HUES6 (cell line): ENCODE data around the gene MRS2.

Experiments used
- H3K27ac ChIP-seq: 2 replicates; pipeline ENCODE4 v1.7.0; 2013; ENCODE audit warnings: low read depth, mild to moderate bottlenecking, low read length, inconsistent platforms
- H3K27me3 ChIP-seq: 2 replicates; pipeline ENCODE4 v1.6.1; 2013; ENCODE audit warnings: low read length; ENCODE audit not compliant: control insufficient read depth, insufficient read depth
- H3K36me3 ChIP-seq: 2 replicates; pipeline ENCODE4 v1.6.1; 2013; ENCODE audit warnings: low read length; ENCODE audit not compliant: control insufficient read depth, insufficient read depth
- H3K4me1 ChIP-seq: 2 replicates; pipeline ENCODE4 v1.6.1; 2013; ENCODE audit warnings: low read length; ENCODE audit not compliant: control insufficient read depth, insufficient read depth
- H3K4me3 ChIP-seq: 2 replicates; pipeline ENCODE4 v1.5.1; 2013; ENCODE audit warnings: low read depth, low read length
- H3K9ac ChIP-seq: one replicate; pipeline ENCODE4 v1.6.1; 2013; ENCODE audit warnings: mild to moderate bottlenecking, low read length
- H3K9me3 ChIP-seq: 2 replicates; pipeline ENCODE4 v1.6.1; 2013; ENCODE audit warnings: low read depth, low read length; ENCODE audit not compliant: control insufficient read depth, insufficient read depth

Gene MRS2

DNA sequence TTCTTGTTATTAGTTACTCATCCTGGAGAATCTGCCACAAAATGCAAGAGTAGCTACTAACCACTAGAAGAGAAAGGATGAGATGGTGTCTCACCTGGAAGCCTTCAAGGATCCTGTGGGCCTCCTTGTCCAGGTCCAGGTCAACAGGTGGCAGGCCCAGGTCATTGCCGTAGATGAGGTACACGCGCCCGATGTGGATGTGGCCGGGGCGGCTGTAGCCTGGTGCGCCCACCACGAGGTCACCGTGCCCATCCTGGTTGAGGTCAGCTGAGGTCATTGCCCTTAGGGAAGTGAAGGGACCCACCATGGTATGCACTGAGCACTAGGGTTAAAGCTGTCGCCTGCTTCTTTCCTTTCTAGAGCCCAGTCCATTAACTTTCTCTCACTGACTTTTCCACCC, 51.2 kb downstream of the MRS2 start:
- Histone ChIP-seq H3K36me3 (no peaks in the 10 kb centered on the region), H3K27ac (no peak overlapping the region), H3K9me3 (no peaks in the 10 kb centered on the region), H3K4me3 (no peak overlapping the region), H3K4me1 (no peaks in the 10 kb centered on the region), H3K27me3 (no peaks in the 10 kb centered on the region), H3K9ac (no peak overlapping the region)

DNA sequence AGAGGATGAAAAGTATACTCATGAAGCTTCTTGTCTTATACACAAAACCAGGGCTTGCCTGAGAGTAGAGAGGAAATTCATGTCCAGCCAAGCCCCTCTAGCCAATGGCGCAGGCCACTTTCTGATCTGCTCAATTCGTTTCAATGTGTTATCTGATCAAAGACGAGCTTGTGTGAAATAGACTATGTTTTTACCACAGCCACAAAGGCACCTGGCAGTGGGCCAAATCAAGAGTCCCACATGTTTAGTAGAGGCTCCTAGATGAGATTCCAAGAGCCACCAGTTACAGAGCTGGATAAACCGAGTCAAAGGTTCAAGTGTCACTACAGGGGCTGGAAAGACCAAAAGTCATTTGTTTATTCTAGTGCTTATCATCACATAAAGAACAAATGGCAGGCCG, 51.7 kb downstream of the MRS2 start:
- Histone ChIP-seq H3K9me3 (no peaks in the 10 kb centered on the region), H3K4me3 (no peak overlapping the region), H3K9ac (no peak overlapping the region), H3K4me1 (no peaks in the 10 kb centered on the region), H3K27ac (no peak overlapping the region), H3K27me3 (no peaks in the 10 kb centered on the region), H3K36me3 (no peaks in the 10 kb centered on the region)

DNA sequence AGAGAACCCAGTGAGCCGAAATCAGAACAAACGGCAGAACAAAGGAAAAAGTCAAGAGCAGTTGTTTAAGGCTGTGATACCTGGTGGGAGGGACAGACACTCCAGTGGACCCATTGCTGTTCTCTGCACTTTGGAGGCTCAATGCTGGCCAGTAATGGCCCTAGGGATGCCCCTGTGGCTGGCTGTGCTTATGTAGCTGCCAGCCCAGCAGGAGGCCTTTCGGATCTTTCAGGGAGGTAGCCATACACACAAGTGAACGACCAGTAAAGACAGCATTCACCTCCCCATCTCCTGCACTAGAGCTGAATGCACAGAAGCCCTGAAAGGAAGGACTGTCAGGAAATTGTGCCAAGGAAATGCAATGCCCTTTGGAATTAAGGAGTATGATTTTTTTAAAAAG, 52.3 kb downstream of the MRS2 start:
- Histone ChIP-seq H3K27me3 (no peaks in the 10 kb centered on the region), H3K4me1 (no peaks in the 10 kb centered on the region), H3K36me3 (no peaks in the 10 kb centered on the region), H3K9ac (no peak overlapping the region), H3K4me3 (no peak overlapping the region), H3K27ac (no peak overlapping the region), H3K9me3 (no peaks in the 10 kb centered on the region)

DNA sequence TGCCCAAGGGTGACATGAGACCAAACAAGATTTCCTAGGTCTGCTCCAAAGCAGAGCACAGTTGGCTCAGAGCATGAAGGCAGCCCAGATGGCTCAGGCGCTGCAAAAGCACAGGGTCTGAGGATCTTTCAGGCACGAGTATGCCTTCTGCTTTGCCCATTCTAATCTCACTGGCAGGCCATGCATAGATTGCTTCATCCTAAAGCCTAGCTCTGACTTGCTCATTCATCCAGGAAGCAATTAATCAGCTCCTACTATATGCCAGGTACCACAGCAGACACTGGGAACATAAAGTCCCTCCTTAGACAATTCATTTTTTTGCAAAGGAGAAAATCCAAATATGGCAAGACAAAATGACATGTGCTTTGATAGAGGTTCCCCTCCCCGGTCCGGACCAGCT, 55.4 kb downstream of the MRS2 start:
- H3K27me3 ChIP-seq, result no peaks in the 10 kb centered on the region
- no peaks in the 10 kb centered on the region for H3K4me1 ChIP-seq
- no peak overlapping the region for H3K9ac ChIP-seq
- no peak overlapping the region for H3K4me3 ChIP-seq
- no peaks in the 10 kb centered on the region for H3K9me3 ChIP-seq
- H3K27ac ChIP-seq, result no peak overlapping the region
- no peaks in the 10 kb centered on the region for H3K36me3 ChIP-seq

DNA sequence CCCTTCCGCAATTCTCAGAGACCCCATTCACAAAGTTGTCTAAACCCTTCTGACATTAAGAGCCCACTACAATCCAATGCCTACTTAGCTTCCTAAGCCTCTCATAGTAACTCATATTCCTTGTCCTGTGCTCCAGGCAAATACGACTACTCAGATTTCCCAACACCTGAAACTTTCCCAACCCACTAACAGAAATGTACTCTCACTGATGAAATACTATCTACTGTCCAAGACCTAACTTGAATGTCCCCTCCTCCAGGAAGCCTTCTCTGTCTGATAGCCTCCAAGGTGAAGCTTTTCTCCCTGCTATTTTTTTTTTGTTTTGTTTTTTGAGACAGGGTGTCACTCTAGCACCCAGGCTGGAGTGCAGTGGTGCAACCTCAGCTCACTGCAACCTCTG, 56.2 kb downstream of the MRS2 start:
- Histone ChIP-seq H3K9ac (no peak overlapping the region), H3K27ac (no peak overlapping the region), H3K4me3 (no peak overlapping the region), H3K9me3 (no peaks in the 10 kb centered on the region), H3K27me3 (no peaks in the 10 kb centered on the region), H3K36me3 (no peaks in the 10 kb centered on the region), H3K4me1 (no peaks in the 10 kb centered on the region)

DNA sequence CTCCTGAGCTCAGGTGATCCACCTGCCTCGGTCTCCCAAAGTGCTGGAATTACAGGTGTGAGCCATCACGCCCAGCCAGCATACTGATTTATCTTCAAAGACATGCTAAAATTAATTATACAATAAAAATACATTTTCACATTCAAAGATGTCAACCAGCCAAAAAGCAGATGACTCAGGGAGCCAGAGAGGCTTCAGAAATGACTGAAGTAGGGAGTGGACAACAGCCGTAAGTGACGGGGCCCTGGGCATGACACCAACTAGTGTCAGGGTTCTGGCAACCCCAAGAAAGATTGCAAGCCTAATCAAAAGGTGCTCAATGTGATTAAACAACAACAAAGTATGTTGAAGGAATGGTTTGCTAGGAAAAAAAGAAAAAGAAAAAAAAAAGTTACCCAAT, 58.2 kb downstream of the MRS2 start:
- no peaks in the 10 kb centered on the region for H3K9me3 ChIP-seq
- no peaks in the 10 kb centered on the region for H3K36me3 ChIP-seq
- no peaks in the 10 kb centered on the region for H3K27me3 ChIP-seq

DNA sequence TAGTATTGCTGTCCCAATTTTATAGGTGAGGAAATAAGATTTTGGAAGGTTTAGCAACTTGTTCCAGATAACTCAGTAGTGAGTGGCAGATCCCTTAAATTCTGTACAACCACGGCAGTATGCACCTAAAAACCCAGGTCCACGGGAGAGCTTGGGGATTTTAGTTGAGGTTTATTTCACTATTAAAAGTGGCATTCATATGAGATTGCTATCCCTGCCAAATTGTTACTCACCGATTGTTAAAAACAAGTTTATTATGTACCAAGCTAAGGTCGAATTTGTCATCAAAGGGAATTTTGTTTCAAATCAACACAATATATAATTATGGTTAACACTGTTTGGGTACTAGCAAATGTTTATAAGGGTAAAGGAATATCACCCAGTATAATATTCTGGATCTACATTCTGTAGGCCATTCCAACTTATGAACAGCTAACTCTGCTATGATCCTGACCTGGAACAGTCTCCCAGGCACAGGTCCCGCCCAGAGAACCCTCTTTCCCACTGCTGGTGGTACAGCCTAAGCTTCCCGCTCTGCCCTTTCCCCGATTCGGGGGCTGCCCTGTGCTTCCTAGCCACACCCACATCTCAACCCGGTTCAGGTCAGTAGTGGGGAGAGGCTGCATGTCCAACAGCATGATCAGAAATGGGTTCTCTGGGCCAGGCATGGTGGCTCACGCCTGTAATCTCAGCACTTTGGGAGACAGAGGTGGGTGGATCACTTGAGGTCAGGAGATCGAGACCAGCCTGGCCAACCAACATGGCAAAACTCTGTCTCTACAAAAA, 61.7 kb downstream of the MRS2 start:
- Histone ChIP-seq H3K9ac (no peak overlapping the region), H3K36me3 (no peaks in the 10 kb centered on the region), H3K27me3 (no peaks in the 10 kb centered on the region), H3K9me3 (no peaks in the 10 kb centered on the region), H3K4me1 (no peaks in the 10 kb centered on the region), H3K4me3 (no peak overlapping the region), H3K27ac (no peak overlapping the region)

More for the DNA sequence above, 58.2 kb downstream of the MRS2 start:
- no peaks in the 10 kb centered on the region for H3K4me1 ChIP-seq
- no peak overlapping the region for H3K4me3 ChIP-seq
- H3K27ac ChIP-seq, result no peak overlapping the region
- no peak overlapping the region for H3K9ac ChIP-seq

DNA sequence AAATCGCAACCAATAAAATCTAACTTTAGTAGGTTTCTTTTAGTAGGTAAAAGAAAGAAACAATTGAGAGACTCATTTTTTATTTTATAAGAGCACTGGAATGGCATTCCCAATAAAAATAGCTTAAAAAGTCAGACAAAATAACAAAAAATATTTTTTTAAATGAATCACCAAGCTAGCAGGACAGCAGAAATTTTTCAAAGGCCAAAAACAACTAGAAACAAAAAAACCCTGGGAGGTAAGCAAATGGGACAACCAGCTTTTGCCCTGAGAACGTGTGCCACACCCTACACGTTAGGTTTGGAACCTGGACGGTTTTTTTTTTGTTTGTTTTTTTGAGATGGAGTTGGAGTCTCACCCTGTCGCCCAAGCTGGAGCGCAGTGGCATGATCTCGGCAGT, 67.1 kb downstream of the MRS2 start:
- no peaks in the 10 kb centered on the region for H3K4me1 ChIP-seq
- H3K9ac ChIP-seq, result no peak overlapping the region
- H3K9me3 ChIP-seq, result no peaks in the 10 kb centered on the region
- no peak overlapping the region for H3K27ac ChIP-seq
- no peaks in the 10 kb centered on the region for H3K27me3 ChIP-seq
- H3K4me3 ChIP-seq, result no peak overlapping the region
- H3K36me3 ChIP-seq, result no peaks in the 10 kb centered on the region

DNA sequence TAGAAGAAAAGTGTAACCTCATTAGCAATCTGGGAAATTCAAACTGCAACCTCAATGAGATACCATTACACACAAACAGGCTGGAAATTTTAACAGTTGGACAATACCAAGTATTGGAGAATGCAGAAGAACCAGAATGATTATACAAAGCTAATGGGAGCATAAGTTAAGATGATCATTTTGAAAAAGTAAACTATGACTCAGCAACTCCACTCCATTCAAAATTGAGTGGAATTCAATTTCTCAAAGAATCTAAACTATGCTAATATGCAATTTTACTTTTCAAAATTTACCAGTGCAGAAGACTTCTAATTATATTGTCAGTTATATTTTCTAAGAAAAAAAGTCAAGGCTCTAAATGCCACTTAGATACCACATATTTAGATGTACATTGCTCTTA, 69.4 kb downstream of the MRS2 start:
- Histone ChIP-seq H3K9ac (no peak overlapping the region), H3K27ac (no peak overlapping the region), H3K36me3 (no peaks in the 10 kb centered on the region)

More for the DNA sequence above, 69.4 kb downstream of the MRS2 start:
- Histone ChIP-seq H3K27me3 (no peaks in the 10 kb centered on the region), H3K4me1 (no peaks in the 10 kb centered on the region), H3K9me3 (no peaks in the 10 kb centered on the region), H3K4me3 (no peak overlapping the region)
